Measurements from ENCODE around the gene KCTD16. TPM values are rescaled to one million over a fixed set of nuclear protein-coding genes. Genes with fewer than 3 reads are reported as not detected.

Gene KCTD16
- total RNA-seq, 6 donors from 2014 or later = under 0.01 to 1.7 (median 0.27) TPM

DNA sequence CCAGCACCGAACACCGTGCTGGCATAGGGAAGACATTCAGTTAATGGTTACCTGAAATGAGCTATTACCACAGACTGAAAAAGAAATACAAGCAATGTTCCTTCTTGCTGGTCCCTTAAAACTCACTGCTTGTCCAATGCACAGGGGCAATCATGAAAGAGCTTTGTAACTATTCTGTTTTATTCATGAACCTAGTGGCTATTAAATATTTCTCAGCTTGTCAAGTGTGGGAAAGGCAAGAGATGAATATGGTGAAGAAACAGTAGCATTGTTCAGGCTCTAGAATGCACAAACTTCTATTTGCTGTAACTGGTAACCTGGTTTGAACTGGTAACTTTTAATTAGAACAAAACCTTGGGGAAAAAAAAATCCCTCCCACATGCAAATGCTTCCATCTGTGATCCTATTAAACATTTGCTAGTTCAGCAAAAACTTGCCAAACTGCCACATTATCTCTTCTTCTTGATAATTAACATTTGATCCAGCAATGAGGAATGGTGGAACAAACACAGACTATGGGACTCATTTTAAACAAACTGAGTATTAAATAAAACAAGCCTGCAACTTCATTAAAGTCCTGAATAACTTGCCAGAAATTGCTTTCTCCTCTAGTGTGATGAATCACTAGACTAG, 36.4 kb upstream of the KCTD16 start:
- Histone ChIP-seq H3K4me3 (no peak overlapping the region), H3K27me3 (no peaks in the 10 kb centered on the region), H3K36me3 (no peaks in the 10 kb centered on the region), H3K9me3 (no peaks in the 10 kb centered on the region), H3K27ac (no peak overlapping the region), H3K4me1 (no peaks in the 10 kb centered on the region)
- no peak for TF ChIP-seq EP300 (IDR thresholded peaks at IDR 0.05)
- DNase-seq (no peak), ATAC-seq (ENCODE audit: low FRiP score in 2 of 2) (no peak)
- WGBS, 2 donors = 87 to 94% methylated on average over 2 of the region's 2 CpGs

DNA sequence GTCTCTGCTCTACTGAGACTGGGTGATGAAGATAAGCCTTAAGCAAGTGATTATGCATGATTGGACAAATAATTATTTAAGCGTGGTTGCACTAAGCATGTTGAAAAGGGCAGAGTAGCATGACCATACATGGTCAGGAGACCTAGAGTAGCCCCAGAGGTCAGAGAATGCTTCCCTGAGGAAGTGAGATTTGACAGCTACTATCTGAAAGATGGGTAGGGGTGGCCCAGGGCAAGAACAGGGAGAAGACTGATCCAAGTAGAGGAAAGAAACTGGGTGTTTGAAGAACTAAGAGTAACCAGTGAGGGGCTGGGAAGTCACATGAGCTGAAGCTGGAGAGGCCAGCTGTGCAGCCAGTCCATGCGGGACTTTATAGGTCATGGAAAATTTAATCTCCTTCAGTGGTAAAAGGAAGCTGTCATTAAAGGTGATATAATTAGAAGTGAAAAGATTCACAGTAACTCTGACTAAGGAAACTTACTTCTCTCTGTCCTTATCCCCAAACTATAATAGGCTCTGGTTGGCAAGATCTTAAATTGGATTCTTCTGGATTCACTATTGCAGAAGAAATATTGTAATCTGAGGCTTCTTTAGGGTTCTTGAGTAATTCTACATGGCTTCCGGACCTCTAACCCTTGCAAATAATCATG, 35.4 kb upstream of the KCTD16 start:
- H3K27ac ChIP-seq = no peak overlapping the region
- DNase-seq (no peak), ATAC-seq (ENCODE audit: low FRiP score in 2 of 2) (no peak)
- no peaks in the 10 kb centered on the region for H3K27me3 ChIP-seq
- 85 to 94% methylated on average over 3 of the region's 3 CpGs for WGBS, 2 donors
- TF ChIP-seq, protein P1, sequence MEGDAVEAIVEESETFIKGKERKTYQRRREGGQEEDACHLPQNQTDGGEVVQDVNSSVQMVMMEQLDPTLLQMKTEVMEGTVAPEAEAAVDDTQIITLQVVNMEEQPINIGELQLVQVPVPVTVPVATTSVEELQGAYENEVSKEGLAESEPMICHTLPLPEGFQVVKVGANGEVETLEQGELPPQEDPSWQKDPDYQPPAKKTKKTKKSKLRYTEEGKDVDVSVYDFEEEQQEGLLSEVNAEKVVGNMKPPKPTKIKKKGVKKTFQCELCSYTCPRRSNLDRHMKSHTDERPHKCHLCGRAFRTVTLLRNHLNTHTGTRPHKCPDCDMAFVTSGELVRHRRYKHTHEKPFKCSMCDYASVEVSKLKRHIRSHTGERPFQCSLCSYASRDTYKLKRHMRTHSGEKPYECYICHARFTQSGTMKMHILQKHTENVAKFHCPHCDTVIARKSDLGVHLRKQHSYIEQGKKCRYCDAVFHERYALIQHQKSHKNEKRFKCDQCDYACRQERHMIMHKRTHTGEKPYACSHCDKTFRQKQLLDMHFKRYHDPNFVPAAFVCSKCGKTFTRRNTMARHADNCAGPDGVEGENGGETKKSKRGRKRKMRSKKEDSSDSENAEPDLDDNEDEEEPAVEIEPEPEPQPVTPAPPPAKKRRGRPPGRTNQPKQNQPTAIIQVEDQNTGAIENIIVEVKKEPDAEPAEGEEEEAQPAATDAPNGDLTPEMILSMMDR (IDR thresholded peaks at IDR 0.05) = no peak
- TF ChIP-seq POLR2A (IDR thresholded peaks at IDR 0.05) = no peak
- no peak for TF ChIP-seq EP300 (IDR thresholded peaks at IDR 0.05)
- TF ChIP-seq POLR2AphosphoS5 (IDR thresholded peaks at IDR 0.05) = no peak
- no peaks in the 10 kb centered on the region for H3K36me3 ChIP-seq
- no peaks in the 10 kb centered on the region for H3K9me3 ChIP-seq
- no peaks in the 10 kb centered on the region for H3K4me1 ChIP-seq
- no peak overlapping the region for H3K4me3 ChIP-seq

DNA sequence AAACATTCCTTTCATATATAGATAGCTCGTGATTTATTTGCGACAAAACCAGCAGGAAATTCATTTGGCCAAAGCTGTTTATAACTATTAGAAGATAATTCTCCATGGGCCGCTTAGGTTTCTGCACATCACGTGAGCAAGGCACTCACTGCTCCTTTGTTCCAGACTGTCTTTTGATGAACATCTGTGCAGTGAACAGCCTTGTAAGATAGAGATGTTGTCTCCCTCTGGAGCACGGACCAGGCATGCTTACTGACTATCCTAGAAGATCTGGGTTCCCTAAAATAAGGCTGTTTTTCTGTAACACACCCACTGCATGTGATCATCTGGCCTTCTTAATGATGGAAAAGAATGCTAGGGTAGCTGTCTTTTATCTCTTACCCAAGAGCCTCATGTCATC, 31.1 kb upstream of the KCTD16 start:
- no peaks in the 10 kb centered on the region for H3K9me3 ChIP-seq
- TF ChIP-seq POLR2AphosphoS5 (IDR thresholded peaks at IDR 0.05) (no peak), EP300 (IDR thresholded peaks at IDR 0.05) (no peak), POLR2A (IDR thresholded peaks at IDR 0.05) (no peak)
- TF ChIP-seq, protein P1 (IDR thresholded peaks at IDR 0.05) = no peak
- WGBS, 2 donors = 76 to 82% methylated on average over 5 of the region's 5 CpGs
- H3K4me3 ChIP-seq = no peak overlapping the region
- H3K36me3 ChIP-seq = no peaks in the 10 kb centered on the region
- DNase-seq (no peak), ATAC-seq (ENCODE audit: low FRiP score in 2 of 2) (peak in 1 of 2 donors; percentile 60)
- H3K27ac ChIP-seq = no peak overlapping the region
- H3K27me3 ChIP-seq = no peaks in the 10 kb centered on the region
- peaks cover 0 to 2% (median 1%) of the 10 kb centered on the region in 4 donors for H3K4me1 ChIP-seq

DNA sequence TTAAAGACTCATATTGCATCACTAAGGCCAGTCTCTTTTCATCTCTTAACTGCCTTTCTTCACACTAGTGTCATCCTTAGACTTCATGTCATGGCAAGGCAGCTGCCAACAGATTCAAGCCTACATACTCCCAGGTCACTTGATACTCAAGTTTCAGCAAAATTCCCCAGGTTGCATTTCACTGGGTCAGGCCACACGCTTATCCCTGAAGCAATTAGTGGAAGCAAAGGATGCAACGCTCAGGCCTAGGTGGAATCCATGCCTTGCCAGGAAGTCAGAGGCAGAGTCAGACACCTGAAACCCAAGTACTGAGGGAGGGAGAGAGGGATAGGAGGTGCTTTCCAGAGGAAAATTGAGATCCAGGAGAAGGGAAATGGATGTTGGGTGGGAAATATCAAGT, 29.1 kb upstream of the KCTD16 start:
- Histone ChIP-seq H3K27ac (no peak overlapping the region), H3K27me3 (no peaks in the 10 kb centered on the region), H3K9me3 (no peaks in the 10 kb centered on the region), H3K36me3 (no peaks in the 10 kb centered on the region), H3K4me1 (peaks cover 3 to 12% (median 8%) of the 10 kb centered on the region in 4 donors), H3K4me3 (no peak overlapping the region)
- ATAC-seq (ENCODE audit: low FRiP score in 2 of 2) (no peak), DNase-seq (no peak)
- 94 to 96% methylated on average over 2 of the region's 2 CpGs for WGBS, 2 donors
- TF ChIP-seq POLR2AphosphoS5 (IDR thresholded peaks at IDR 0.05) (no peak), EP300 (IDR thresholded peaks at IDR 0.05) (no peak), POLR2A (IDR thresholded peaks at IDR 0.05) (no peak)
- TF ChIP-seq, protein P1 (IDR thresholded peaks at IDR 0.05) = no peak

DNA sequence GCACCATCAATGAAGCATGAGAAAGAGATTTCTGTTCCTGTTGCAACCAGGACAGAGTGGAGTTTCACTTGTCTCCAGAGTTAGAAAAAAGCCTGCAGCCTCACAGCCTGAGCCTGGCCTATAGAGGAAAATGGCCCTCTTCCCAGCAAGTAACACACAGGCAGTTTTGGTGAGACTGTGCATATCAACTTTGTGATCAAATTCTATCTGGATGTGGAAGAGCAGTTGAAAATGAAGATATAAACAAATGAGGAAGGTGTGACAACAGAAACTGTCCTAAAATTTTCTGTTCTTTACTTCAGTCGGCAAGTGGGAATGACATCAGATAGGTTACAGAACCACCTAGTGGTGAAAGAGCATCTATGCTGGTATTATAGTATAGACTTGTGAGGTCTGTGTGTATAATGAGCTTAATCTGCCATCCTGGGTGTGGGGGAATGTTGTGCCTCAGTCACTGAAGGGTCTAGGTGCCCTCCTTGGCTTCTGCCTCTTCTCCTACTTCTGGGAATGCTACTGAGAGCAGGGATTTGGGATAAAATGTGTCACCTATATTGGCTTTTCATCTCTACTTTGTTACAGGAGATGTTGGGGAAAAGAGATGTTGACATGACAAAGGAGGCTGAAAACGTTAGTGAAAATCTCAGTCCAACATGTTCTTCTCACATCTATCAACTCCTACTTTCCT, 28.4 kb upstream of the KCTD16 start:
- ATAC-seq (ENCODE audit: low FRiP score in 2 of 2) (peak in 1 of 2 donors; percentile 79), DNase-seq (no peak)
- H3K27ac ChIP-seq = no peak overlapping the region
- H3K4me3 ChIP-seq = no peak overlapping the region
- H3K9me3 ChIP-seq = no peaks in the 10 kb centered on the region
- TF ChIP-seq POLR2AphosphoS5 (IDR thresholded peaks at IDR 0.05) = no peak
- TF ChIP-seq, protein P1 (IDR thresholded peaks at IDR 0.05) = peak; percentile 27 to 57 (median 39)
- peaks cover 3 to 12% (median 8%) of the 10 kb centered on the region in 4 donors for H3K4me1 ChIP-seq
- no peaks in the 10 kb centered on the region for H3K27me3 ChIP-seq
- H3K36me3 ChIP-seq = no peaks in the 10 kb centered on the region
- 10 to 17% methylated on average over 2 of the region's 2 CpGs for WGBS, 2 donors

Measured in upper lobe of left lung (tissue), 6 donors.